Left lung (tissue), 10 donors: ENCODE results near the gene GABRR1. TPM values are rescaled to one million over a fixed set of nuclear protein-coding genes. Genes with fewer than 3 reads are reported as not detected.
"Not testable (repeated sequence)": the region's sequence is repeated elsewhere in the genome, so short reads cannot be mapped to it uniquely, and the experiment has no call there.

Source experiments
- ATAC-seq: fragments of 200-7000 bp; cut with Tn5 transposase; one replicate; pipeline ENCODE4 v1.9.1; 2020; ENCODE audit warnings: moderate library complexity
- DNase-seq, 4 donors: peaks; one replicate each; pipeline ENCODE4 v3.0.0-alpha.2; 2013 to 2020
- H3K27ac ChIP-seq, 2 donors: fragments of 200-600 bp; sonication (generic) in 1 of 2; one replicate each; pipeline versions ENCODE4 v1.5.0 to v1.8.0; 2020 to 2021
- H3K27me3 ChIP-seq, 2 donors: fragments of 200-600 bp; sonication (generic) in 1 of 2; one replicate each; pipeline versions ENCODE4 v1.5.0 to v1.8.0; 2020 to 2021
- H3K36me3 ChIP-seq, 2 donors: fragments of 200-600 bp; sonication (generic) in 1 of 2; one replicate each; pipeline versions ENCODE4 v1.5.0 to v1.8.0; 2020 to 2021
- H3K4me1 ChIP-seq, 2 donors: fragments of 200-600 bp; one replicate each; pipeline ENCODE4 v1.8.0; 2021
- H3K4me3 ChIP-seq, 2 donors: fragments of 200-600 bp; sonication (generic) in 1 of 2; one replicate each; pipeline versions ENCODE4 v1.5.0 to v1.8.0; 2020 to 2021; ENCODE audit warnings: mild to moderate bottlenecking in 1 of 2
- H3K9me3 ChIP-seq, 2 donors: fragments of 200-600 bp; sonication (generic) in 1 of 2; one replicate each; pipeline versions ENCODE4 v1.5.0 to v1.8.0; 2020 to 2021
- intact Hi-C, 2 donors: fragments of 100-400 bp; cut with DNase I; formaldehyde crosslinking; loops; one replicate each; pipeline versions ENCODE4 v1.11.2 to v1.14.2; 2022
- polyA plus RNA-seq, 6 donors: library from polyadenylated mRNA; unstranded; fragments of 120-200 nt; gene quantifications; one replicate each; pipeline ENCODE4 v1.2.1, GENCODE V29; 2013; ENCODE audit not compliant: insufficient read length in 6 of 6
- total RNA-seq, 2 donors: library from RNA; stranded (reverse); fragmentation: NEBNext Ultra II Directional; extraction: Animal tissue kit (Norgen Biotek cat#: 25700); gene quantifications; one replicate each; pipeline ENCODE4 v1.2.1, GENCODE V29; 2021
- TF ChIP-seq, protein P1 (sequence below), 2 donors: fragments of 200-600 bp; sonication (generic) in 1 of 2; IDR thresholded peaks; one replicate each; pipeline versions ENCODE4 v1.5.0 to v1.8.0; 2021; ENCODE audit warnings: antibody characterized with exemption in 2 of 2
- donor health status: DM: no; HTN: yes; CAD: no.
- donor health status: DM: no; HTN: no; CAD: no.

The GABRR1 gene
- total and polyA plus RNA-seq, 8 donors, result not detected

DNA sequence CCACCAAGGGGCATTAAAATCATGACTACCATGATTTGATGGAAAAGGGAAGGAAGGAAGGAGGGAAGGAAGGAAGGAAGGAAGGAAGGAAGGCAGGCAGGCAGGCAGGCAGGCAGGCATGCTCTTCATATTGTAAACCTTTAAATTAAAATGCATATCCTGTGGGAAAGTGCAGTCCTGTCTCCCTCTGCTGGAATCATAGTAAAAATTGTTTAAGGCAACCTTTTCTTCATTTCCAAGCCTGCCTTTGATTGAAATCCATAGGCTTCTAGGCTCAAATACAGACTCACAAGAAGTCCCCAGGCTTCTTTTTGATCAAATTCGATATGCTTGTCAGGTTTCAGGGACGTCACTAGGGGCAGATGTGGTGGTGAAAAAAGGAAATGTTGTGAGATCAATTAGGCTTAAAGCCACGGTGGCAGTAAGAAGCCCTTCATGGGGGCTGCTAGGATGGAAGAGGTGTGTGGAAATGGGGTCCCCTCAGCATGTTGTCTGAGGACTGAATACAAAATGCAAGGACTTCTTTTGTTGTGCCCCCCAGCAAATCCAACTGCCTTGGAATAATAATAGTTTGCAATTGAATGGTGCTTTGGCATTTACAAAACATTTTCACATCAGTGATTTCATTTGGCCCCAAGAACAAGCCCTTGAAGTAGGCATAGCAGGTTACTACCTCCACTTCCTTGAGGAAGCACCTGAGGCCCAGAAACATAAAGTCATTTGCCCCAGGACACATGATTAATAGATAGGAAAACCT, 25.6 kb upstream of the GABRR1 start:
- TF ChIP-seq, protein P1, sequence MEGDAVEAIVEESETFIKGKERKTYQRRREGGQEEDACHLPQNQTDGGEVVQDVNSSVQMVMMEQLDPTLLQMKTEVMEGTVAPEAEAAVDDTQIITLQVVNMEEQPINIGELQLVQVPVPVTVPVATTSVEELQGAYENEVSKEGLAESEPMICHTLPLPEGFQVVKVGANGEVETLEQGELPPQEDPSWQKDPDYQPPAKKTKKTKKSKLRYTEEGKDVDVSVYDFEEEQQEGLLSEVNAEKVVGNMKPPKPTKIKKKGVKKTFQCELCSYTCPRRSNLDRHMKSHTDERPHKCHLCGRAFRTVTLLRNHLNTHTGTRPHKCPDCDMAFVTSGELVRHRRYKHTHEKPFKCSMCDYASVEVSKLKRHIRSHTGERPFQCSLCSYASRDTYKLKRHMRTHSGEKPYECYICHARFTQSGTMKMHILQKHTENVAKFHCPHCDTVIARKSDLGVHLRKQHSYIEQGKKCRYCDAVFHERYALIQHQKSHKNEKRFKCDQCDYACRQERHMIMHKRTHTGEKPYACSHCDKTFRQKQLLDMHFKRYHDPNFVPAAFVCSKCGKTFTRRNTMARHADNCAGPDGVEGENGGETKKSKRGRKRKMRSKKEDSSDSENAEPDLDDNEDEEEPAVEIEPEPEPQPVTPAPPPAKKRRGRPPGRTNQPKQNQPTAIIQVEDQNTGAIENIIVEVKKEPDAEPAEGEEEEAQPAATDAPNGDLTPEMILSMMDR (IDR thresholded peaks at IDR 0.05), result peak; percentile 26 to 35
- H3K4me1 ChIP-seq, result no peaks in the 10 kb centered on the region
- H3K36me3 ChIP-seq, result no peaks in the 10 kb centered on the region
- H3K4me3 ChIP-seq, result no peak overlapping the region
- intact Hi-C loops, result loop anchor here in 1 of 2 donors (5.0 to 10.0 kb wide), 2 partner anchors 108 to 260 kb away; no protein-coding TSS in a partner anchor
- peak; percentile 77 for ATAC-seq
- H3K9me3 ChIP-seq, result no peaks in the 10 kb centered on the region
- H3K27me3 ChIP-seq, result no peaks in the 10 kb centered on the region
- no peak overlapping the region for H3K27ac ChIP-seq
- DNase-seq, result peak in 2 of 4 donors; percentile 28 to 65

DNA sequence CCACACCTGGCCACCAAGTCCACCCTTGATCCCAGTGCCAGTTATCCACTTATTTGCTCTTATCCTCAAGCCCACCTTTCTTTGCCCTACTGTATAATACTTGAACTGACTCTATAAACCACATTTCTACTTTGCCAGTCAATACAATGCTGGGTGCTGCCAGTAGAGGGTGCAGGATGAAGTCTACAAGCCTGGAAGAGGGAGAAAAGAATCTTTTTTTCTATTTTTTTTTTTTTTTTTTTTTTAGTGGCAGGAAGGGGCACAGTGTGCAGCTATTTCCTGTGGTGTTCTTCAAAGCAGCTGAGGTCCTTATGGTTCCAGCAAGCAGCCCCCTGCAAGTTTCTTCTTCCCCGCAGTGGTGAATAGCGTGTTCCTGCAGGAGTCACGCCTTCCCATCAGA, 22.2 kb upstream of the GABRR1 start:
- Histone ChIP-seq H3K4me3 (no peak overlapping the region), H3K9me3 (peaks cover 0 to 13% of the 10 kb centered on the region in 2 donors), H3K4me1 (no peaks in the 10 kb centered on the region), H3K27me3 (no peaks in the 10 kb centered on the region), H3K27ac (no peak overlapping the region), H3K36me3 (no peaks in the 10 kb centered on the region)
- intact Hi-C loops, result no loop called here
- no peak for DNase-seq
- ATAC-seq, result no peak
- TF ChIP-seq, protein P1 (IDR thresholded peaks at IDR 0.05), result no peak

DNA sequence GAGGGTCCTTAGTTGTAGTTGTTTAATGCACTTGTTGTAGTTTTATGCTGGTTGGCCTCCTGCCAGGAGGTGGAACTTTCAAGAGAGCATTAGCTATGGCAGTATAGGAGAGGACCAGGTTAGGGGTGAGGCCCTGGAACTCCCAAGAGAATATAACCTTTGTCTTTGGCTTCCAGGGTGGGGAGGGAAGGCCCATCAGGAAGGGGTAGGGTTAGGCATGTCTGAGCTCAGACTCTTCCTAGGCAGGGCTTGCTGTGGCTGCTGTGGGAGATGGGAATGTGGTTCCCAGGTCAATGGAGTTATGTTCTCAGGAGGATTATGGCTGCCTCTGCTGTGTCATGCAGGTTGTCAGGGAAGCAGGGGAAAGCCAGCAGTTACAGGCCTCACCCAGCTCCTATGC, 20.0 kb upstream of the GABRR1 start:
- ATAC-seq (no peak), DNase-seq (no peak)
- TF ChIP-seq, protein P1 (IDR thresholded peaks at IDR 0.05), result no peak
- Histone ChIP-seq H3K9me3 (peaks cover 0 to 13% of the 10 kb centered on the region in 2 donors), H3K4me1 (no peaks in the 10 kb centered on the region), H3K27ac (no peak overlapping the region), H3K27me3 (no peaks in the 10 kb centered on the region), H3K36me3 (no peaks in the 10 kb centered on the region), H3K4me3 (no peak overlapping the region)
- intact Hi-C loops, result no loop called here

DNA sequence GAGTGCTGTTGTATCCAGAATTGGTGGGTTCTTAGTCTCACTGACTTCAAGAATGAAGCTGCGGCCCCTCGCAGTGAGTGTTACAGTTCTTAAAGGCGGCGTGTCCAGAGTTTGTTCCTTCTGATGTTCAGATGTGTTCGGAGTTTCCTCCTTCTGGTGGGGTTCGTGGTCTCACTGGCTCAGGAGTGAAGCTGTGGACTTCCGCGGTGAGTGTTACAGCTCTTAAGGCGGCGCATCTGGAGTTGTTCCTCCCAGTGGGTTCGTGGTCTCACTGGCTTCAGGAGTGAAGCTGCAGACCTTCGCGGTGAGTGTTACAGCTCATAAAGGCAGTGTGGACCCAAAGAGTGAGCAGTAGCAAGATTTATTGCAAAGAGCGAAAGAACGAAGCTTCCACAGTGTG, 16.4 kb upstream of the GABRR1 start:
- ATAC-seq, DNase-seq, H3K4me1 ChIP-seq, intact Hi-C loops, H3K27ac ChIP-seq, H3K27me3 ChIP-seq, H3K36me3 ChIP-seq, H3K4me3 ChIP-seq: not testable (repeated sequence)
- H3K9me3 ChIP-seq, result peaks cover 0 to 13% of the 10 kb centered on the region in 2 donors

DNA sequence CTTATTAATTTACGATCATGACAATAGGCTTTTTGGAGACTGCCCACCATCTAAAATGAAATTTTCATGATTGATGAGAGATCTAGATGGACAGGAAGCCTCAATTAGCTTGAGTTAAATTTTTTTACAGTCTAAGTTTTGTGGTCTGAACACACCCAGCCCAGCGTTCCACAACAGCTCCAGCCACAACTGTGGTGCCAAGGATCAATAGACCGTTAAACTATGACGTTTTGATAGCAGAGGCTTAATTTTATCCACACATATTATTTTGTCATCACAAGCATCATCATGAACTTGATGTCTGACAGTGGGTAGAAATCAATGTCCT, 5.5 kb upstream of the GABRR1 start:
- ATAC-seq (no peak), DNase-seq (no peak)
- Histone ChIP-seq H3K27me3 (no peaks in the 10 kb centered on the region), H3K27ac (no peak overlapping the region), H3K36me3 (no peaks in the 10 kb centered on the region), H3K9me3 (no peaks in the 10 kb centered on the region), H3K4me3 (no peak overlapping the region), H3K4me1 (no peaks in the 10 kb centered on the region)
- TF ChIP-seq, protein P1 (IDR thresholded peaks at IDR 0.05), result no peak
- intact Hi-C loops, result no loop called here
